IMR-90 (cell line): ENCODE results near the gene ABCB9. TPM values are rescaled to one million over a fixed set of nuclear protein-coding genes. Genes with fewer than 3 reads are reported as not detected.

Experiments used
- ATAC-seq: fragments of 200-7000 bp; cut with Tn5 transposase; 2 replicates; pipeline ENCODE4 v1.9.1; 2020; ENCODE audit warnings: low read depth, mild to moderate bottlenecking, moderate library complexity
- BruUV-seq: library from RNA; stranded (reverse); fragments of 400-500 nt; replicated peaks from 2 replicates; lab custom pipeline; 2021; lab: Mats Ljungman, UMichigan
- CTCF ChIA-PET: fragments of 300-600 bp; formaldehyde crosslinking; extraction: SDS; loops from one replicate; lab custom pipeline; 2021; ENCODE audit warnings: antibody characterized with exemption; lab: Yijun Ruan, JAX
- POLR2A ChIA-PET: fragments of 300-600 bp; sonication (Branson Sonifier 250); formaldehyde crosslinking; loops from one replicate; lab custom pipeline; 2022; ENCODE audit warnings: antibody characterized with exemption; ENCODE audit not compliant: unreplicated experiment; lab: Charles Lee
- DNase-seq: peaks from one replicate; pipeline ENCODE4 v3.0.0; 2013
- H2AFZ ChIP-seq: replicated peaks from 2 replicates; pipeline ENCODE3; 2013; ENCODE audit warnings: low read length, mild to moderate bottlenecking; ENCODE audit not compliant: poor library complexity
- H2AK5ac ChIP-seq: 2 replicates; pipeline ENCODE4 v1.6.1; 2013; ENCODE audit warnings: low read depth, low read length, inconsistent platforms
- H2AK9ac ChIP-seq: replicated peaks from 2 replicates; pipeline ENCODE3; 2013; ENCODE audit warnings: mild to moderate bottlenecking, low read depth, low read length, moderate library complexity; ENCODE audit not compliant: poor library complexity
- H2BK120ac ChIP-seq: 2 replicates; pipeline ENCODE4 v1.6.1; 2013; ENCODE audit warnings: low read depth, low read length, inconsistent platforms
- H2BK15ac ChIP-seq: 3 replicates; pipeline ENCODE4 v1.6.1; 2013; ENCODE audit warnings: low read depth, low read length, inconsistent platforms
- H2BK20ac ChIP-seq: 2 replicates; pipeline ENCODE4 v1.6.1; 2013; ENCODE audit warnings: low read depth, mild to moderate bottlenecking, inconsistent platforms, low read length, moderate library complexity
- H2BK5ac ChIP-seq: 2 replicates; pipeline ENCODE4 v1.6.1; 2013; ENCODE audit warnings: mild to moderate bottlenecking, low read depth, low read length, inconsistent platforms; ENCODE audit not compliant: poor library complexity, severe bottlenecking
- H3K14ac ChIP-seq: replicated peaks from 2 replicates; pipeline ENCODE4 v1.6.1; 2013; ENCODE audit warnings: low read depth, low read length, inconsistent platforms
- H3K18ac ChIP-seq: 2 replicates; pipeline ENCODE4 v1.6.1; 2013; ENCODE audit warnings: low read depth, low read length, control low read depth
- H3K23ac ChIP-seq: 2 replicates; pipeline ENCODE4 v1.6.1; 2013; ENCODE audit warnings: low read depth, low read length, inconsistent platforms
- H3K27ac ChIP-seq: 2 replicates; pipeline ENCODE4 v1.5.1; 2013; ENCODE audit warnings: mild to moderate bottlenecking, control low read depth, low read length; ENCODE audit not compliant: insufficient read depth
- H3K27me3 ChIP-seq: 2 replicates; pipeline ENCODE4 v1.6.1; 2013; ENCODE audit warnings: low read length; ENCODE audit not compliant: control insufficient read depth, insufficient read depth
- H3K36me3 ChIP-seq: 2 replicates; pipeline ENCODE4 v1.6.1; 2013; ENCODE audit warnings: low read length, mixed read lengths; ENCODE audit not compliant: control insufficient read depth, insufficient read depth
- H3K4ac ChIP-seq: 2 replicates; pipeline ENCODE4 v1.6.1; 2013; ENCODE audit warnings: low read depth, low read length, inconsistent platforms
- H3K4me1 ChIP-seq: 2 replicates; pipeline ENCODE4 v1.6.1; 2013; ENCODE audit warnings: low read length, mixed read lengths; ENCODE audit not compliant: control insufficient read depth, insufficient read depth
- H3K4me2 ChIP-seq: 2 replicates; pipeline ENCODE4 v1.6.1; 2013; ENCODE audit warnings: low read depth, mild to moderate bottlenecking, control low read depth, low read length, moderate library complexity
- H3K4me3 ChIP-seq: 2 replicates; pipeline ENCODE4 v1.5.1; 2013; ENCODE audit warnings: low read depth, mild to moderate bottlenecking, control low read depth, low read length, moderate library complexity; ENCODE audit not compliant: insufficient read depth
- H3K56ac ChIP-seq: 2 replicates; pipeline ENCODE4 v1.6.1; 2013; ENCODE audit warnings: low read length, inconsistent platforms; ENCODE audit not compliant: insufficient read depth; ENCODE audit errors: extremely low read depth
- H3K79me1 ChIP-seq, 2 experiments: 2 replicates each; pipeline ENCODE4 v1.6.1; 2013; ENCODE audit warnings: low read length in 2 of 2, inconsistent platforms in 1 of 2, low read depth in 1 of 2
- H3K9ac ChIP-seq: 2 replicates; pipeline ENCODE4 v1.6.1; 2013; ENCODE audit warnings: low read depth, low read length, control low read depth
- H3K9me1 ChIP-seq: 2 replicates; pipeline ENCODE4 v1.6.1; 2013; ENCODE audit warnings: low read length, inconsistent platforms; ENCODE audit not compliant: insufficient read depth
- H3K9me3 ChIP-seq: 2 replicates; pipeline ENCODE4 v1.6.1; 2013; ENCODE audit warnings: low read length; ENCODE audit not compliant: control insufficient read depth, insufficient read depth
- H4K20me1 ChIP-seq: 2 replicates; pipeline ENCODE4 v1.6.1; 2013; ENCODE audit warnings: low read length, inconsistent platforms; ENCODE audit not compliant: insufficient read depth
- H4K5ac ChIP-seq: 2 replicates; pipeline ENCODE4 v1.6.1; 2013; ENCODE audit warnings: mild to moderate bottlenecking, low read depth, low read length, control low read depth
- H4K8ac ChIP-seq, 2 experiments: 2 replicates each; pipeline ENCODE4 v1.6.1; 2013; ENCODE audit warnings: low read depth in 2 of 2, low read length in 2 of 2, control low read depth in 1 of 2, inconsistent platforms in 1 of 2
- H4K91ac ChIP-seq: 2 replicates; pipeline ENCODE4 v1.6.1; 2013; ENCODE audit warnings: low read depth, low read length, inconsistent platforms; ENCODE audit not compliant: insufficient read depth
- POLR2A ChIP-seq: IDR thresholded peaks from 2 replicates; pipeline ENCODE4 v1.6.1; 2012; ENCODE audit warnings: mild to moderate bottlenecking, low read depth, low read length
- RAD21 ChIP-seq: IDR thresholded peaks from 2 replicates; pipeline ENCODE4 v1.6.1; 2012; ENCODE audit warnings: low read length, improper control_type of control experiment
- RFX5 ChIP-seq: IDR thresholded peaks from 2 replicates; pipeline ENCODE4 v1.8.0; 2012; ENCODE audit warnings: low read depth, mild to moderate bottlenecking, low read length, moderate library complexity
- SMC3 ChIP-seq: fragments of 150-350 bp; IDR thresholded peaks from 2 replicates; pipeline ENCODE4 v1.6.1; 2016; ENCODE audit warnings: low read depth, mild to moderate bottlenecking, antibody characterized with exemption, low read length, moderate library complexity
- WGBS, 2 experiments: methylation state at CpG; one replicate each; pipeline versions ENCODE4 v1.1.5 to v1.1.7; 2013; ENCODE audit warnings: missing lambda C conversion rate in 2 of 2; ENCODE audit not compliant: insufficient read length in 1 of 2; ENCODE audit errors: extremely low coverage in 2 of 2; 5-methylcytosine and 5-hydroxymethylcytosine counted together
- dilution Hi-C: fragments of 300-500 bp; cut with HindIII; formaldehyde crosslinking; loops from one replicate; pipeline ENCODE4 v1.14.3; 2018; ENCODE audit warnings: low sequenced_read_pairs; ENCODE audit not compliant: unreplicated experiment
- in situ Hi-C: fragments of 300-500 bp; cut with MboI; formaldehyde crosslinking; loops from 3 replicates; pipeline ENCODE4 v1.14.3; 2019; ENCODE audit warnings: low sequenced_read_pairs, inconsistent platforms, mixed read lengths
- intact Hi-C: fragments of 100-400 bp; cut with micrococcal nuclease; formaldehyde crosslinking; loops from 2 replicates; pipeline ENCODE4 v1.10.0; 2022
- polyA plus RNA-seq, 3 experiments: library from polyadenylated mRNA; depleted of rRNA; stranded (reverse); fragments of >200 nt; gene quantifications; 2 replicates each; pipeline ENCODE4 v1.2.3, GENCODE V29; 2012; ENCODE audit warnings: low replicate concordance in 1 of 3
- total RNA-seq: library from RNA; depleted of rRNA; stranded (reverse); fragments of >200 nt; gene quantifications from 2 replicates; pipeline ENCODE4 v1.2.3, GENCODE V29; 2012
- TF ChIP-seq, protein P1 (sequence below): fragments of 150-350 bp; IDR thresholded peaks from 2 replicates; pipeline ENCODE4 v1.6.1; 2016; ENCODE audit warnings: low read depth, mild to moderate bottlenecking, low read length, moderate library complexity, borderline replicate concordance
- TF ChIP-seq, protein P2 (sequence below): conservative IDR thresholded peaks from 2 replicates; pipeline ENCODE4 v1.5.1; 2012; ENCODE audit warnings: mild to moderate bottlenecking, low read depth, low read length, improper control_type of control experiment

The ABCB9 gene
- total and polyA plus RNA-seq, 2 of the 4 experiments (the other 2 are of a cell fraction), result 5.6 to 8.3 TPM

DNA sequence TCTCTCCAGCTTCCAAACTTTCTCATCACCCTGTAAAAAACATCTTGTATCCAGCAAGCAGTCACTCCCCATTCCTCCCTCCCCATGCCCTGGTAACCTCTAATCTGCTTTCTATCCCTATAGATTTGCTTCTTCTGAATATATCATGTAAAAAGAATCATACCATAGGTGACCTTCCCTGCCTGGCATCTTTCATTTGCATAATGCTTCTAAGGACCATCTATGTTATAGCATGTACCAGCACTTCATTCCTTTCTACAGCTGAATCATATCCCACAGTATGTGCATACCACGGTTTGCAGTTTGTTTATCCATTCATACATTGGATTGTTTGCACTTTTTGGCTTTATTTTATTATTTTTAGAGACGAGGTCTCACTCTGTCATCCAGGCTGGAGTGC lies 47.4 kb downstream of the ABCB9 start:
- no TSS peak for BruUV-seq
- Histone ChIP-seq H3K4me3 (no peak overlapping the region), H3K23ac (no peak overlapping the region), H2BK20ac (no peak overlapping the region), H3K4me1 (peaks cover 18% of the 10 kb centered on the region; the same call in 1 of the 2 replicates), H2AK9ac (no peak overlapping the region), H3K27ac (no peak overlapping the region), H4K91ac (no peak overlapping the region), H2BK15ac (no peak overlapping the region), H2BK5ac (no peak overlapping the region), H3K14ac (no peak overlapping the region), H3K9me1 (peaks cover 8% of the 10 kb centered on the region), H3K9ac (no peak overlapping the region), H3K4me2 (0 out of 2 replicates have a peak overlapping the region, but pooled peaks have one; percentile 5), H2AK5ac (no peak overlapping the region), H2BK120ac (no peak overlapping the region), H3K36me3 (no peaks in the 10 kb centered on the region), H4K20me1 (no peaks in the 10 kb centered on the region; the same call in 1 of the 2 replicates), H3K4ac (no peak overlapping the region; the same call in 1 of the 2 replicates), H2AFZ (no peak overlapping the region), H3K27me3 (no peaks in the 10 kb centered on the region), H3K56ac (no peak overlapping the region), H3K9me3 (no peaks in the 10 kb centered on the region), H4K8ac (no peak overlapping the region; a peak in 1 of 4 replicates), H3K79me1 (no peaks in the 10 kb centered on the region), H3K18ac (no peak overlapping the region), H4K5ac (no peak overlapping the region)
- ATAC-seq (peak; percentile 82), DNase-seq (peak; percentile 69)
- TF ChIP-seq SMC3 (no peak), RAD21 (no peak), POLR2A (no peak), RFX5 (no peak)
- TF ChIP-seq, protein P1, sequence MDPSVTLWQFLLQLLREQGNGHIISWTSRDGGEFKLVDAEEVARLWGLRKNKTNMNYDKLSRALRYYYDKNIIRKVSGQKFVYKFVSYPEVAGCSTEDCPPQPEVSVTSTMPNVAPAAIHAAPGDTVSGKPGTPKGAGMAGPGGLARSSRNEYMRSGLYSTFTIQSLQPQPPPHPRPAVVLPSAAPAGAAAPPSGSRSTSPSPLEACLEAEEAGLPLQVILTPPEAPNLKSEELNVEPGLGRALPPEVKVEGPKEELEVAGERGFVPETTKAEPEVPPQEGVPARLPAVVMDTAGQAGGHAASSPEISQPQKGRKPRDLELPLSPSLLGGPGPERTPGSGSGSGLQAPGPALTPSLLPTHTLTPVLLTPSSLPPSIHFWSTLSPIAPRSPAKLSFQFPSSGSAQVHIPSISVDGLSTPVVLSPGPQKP, result no peak
- TF ChIP-seq, protein P2, sequence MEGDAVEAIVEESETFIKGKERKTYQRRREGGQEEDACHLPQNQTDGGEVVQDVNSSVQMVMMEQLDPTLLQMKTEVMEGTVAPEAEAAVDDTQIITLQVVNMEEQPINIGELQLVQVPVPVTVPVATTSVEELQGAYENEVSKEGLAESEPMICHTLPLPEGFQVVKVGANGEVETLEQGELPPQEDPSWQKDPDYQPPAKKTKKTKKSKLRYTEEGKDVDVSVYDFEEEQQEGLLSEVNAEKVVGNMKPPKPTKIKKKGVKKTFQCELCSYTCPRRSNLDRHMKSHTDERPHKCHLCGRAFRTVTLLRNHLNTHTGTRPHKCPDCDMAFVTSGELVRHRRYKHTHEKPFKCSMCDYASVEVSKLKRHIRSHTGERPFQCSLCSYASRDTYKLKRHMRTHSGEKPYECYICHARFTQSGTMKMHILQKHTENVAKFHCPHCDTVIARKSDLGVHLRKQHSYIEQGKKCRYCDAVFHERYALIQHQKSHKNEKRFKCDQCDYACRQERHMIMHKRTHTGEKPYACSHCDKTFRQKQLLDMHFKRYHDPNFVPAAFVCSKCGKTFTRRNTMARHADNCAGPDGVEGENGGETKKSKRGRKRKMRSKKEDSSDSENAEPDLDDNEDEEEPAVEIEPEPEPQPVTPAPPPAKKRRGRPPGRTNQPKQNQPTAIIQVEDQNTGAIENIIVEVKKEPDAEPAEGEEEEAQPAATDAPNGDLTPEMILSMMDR, result no peak
- no CpG with 5 or more reads among the region's 2 CpGs for WGBS, 2 experiments
- intact Hi-C loops, result no loop called here
- dilution Hi-C loops, result no loop called here
- POLR2A ChIA-PET, result no interaction called here
- in situ Hi-C loops, result no loop called here
- CTCF ChIA-PET, result no interaction called here
